Gastroesophageal sphincter (tissue), 4 donors: ENCODE results near the gene NAP1L1. TPM values are rescaled to one million over a fixed set of nuclear protein-coding genes. Genes with fewer than 3 reads are reported as not detected.

Experiments
- ATAC-seq: fragments of 150-250 bp; one replicate; pipeline ENCODE4 v1.9.1; 2016; ENCODE audit warnings: mild to moderate bottlenecking, moderate library complexity
- H3K27ac ChIP-seq, 4 donors: fragments of 200-600 bp; sonication (generic) in 3 of 4; 1 replicate in 3 of 4; 2 replicates in 1 of 4; pipeline ENCODE4 v1.5.1; 2016 to 2019
- H3K27me3 ChIP-seq: fragments of 200-600 bp; sonication (generic); one replicate; pipeline ENCODE4 v1.5.1; 2019
- H3K36me3 ChIP-seq, 2 donors: fragments of 200-600 bp; sonication (generic); one replicate each; pipeline ENCODE4 v1.5.1; 2019; ENCODE audit warnings: control low read depth in 1 of 2
- H3K4me1 ChIP-seq, 3 donors: fragments of 200-600 bp; sonication (generic); 1 replicate in 2 of 3; 2 replicates in 1 of 3; pipeline ENCODE4 v1.5.1; 2016 to 2019; ENCODE audit warnings: control low read depth in 2 of 3
- H3K4me3 ChIP-seq, 2 donors: fragments of 200-600 bp; sonication (generic); one replicate each; pipeline ENCODE4 v1.5.1; 2019; ENCODE audit warnings: mild to moderate bottlenecking in 1 of 2, moderate library complexity in 1 of 2
- H3K9me3 ChIP-seq, 3 donors: fragments of 200-600 bp; sonication (generic); one replicate each; pipeline ENCODE4 v1.5.1; 2017 to 2019; ENCODE audit warnings: control low read depth in 2 of 3
- EP300 ChIP-seq: sonication (generic); formaldehyde crosslinking; IDR thresholded peaks from one replicate; pipeline ENCODE4 v1.6.1; 2017; ENCODE audit warnings: antibody characterized with exemption, mild to moderate bottlenecking
- POLR2A ChIP-seq, 2 donors: fragments of 450-650 bp; IDR thresholded peaks; one replicate each; pipeline ENCODE4 v1.6.1; 2017; ENCODE audit warnings: antibody characterized with exemption in 2 of 2, mild to moderate bottlenecking in 2 of 2, moderate library complexity in 1 of 2
- POLR2AphosphoS5 ChIP-seq: sonication (generic); formaldehyde crosslinking; IDR thresholded peaks from one replicate; pipeline ENCODE4 v1.6.1; 2017; ENCODE audit warnings: antibody characterized with exemption
- WGBS, 2 donors: methylation state at CpG; one replicate each; pipeline ENCODE4 v1.1.5; 2018; ENCODE audit warnings: low coverage in 1 of 2; 5-methylcytosine and 5-hydroxymethylcytosine counted together
- total RNA-seq, 4 donors: library from RNA; depleted of rRNA; stranded (reverse); fragments of >200 nt; gene quantifications; one replicate each; pipeline ENCODE4 v1.1.0, GENCODE V29; 2016
- TF ChIP-seq, protein P1 (sequence below), 4 experiments: fragments of 200-600 bp in 2 of 4; fragments of 450-650 bp in 2 of 4; sonication (generic) in 1 of 4; IDR thresholded peaks; one replicate each; pipeline ENCODE4 v1.5.1; 2017 to 2019; ENCODE audit warnings: antibody characterized with exemption in 4 of 4, mild to moderate bottlenecking in 2 of 4, moderate library complexity in 2 of 4

The NAP1L1 gene
- total RNA-seq, 4 donors from 2014 or later = 329 to 486 (median 395) TPM

GRCh38 chr12:76119887-76120286 lies 35.4 kb upstream of the NAP1L1 start:
- H3K4me3 ChIP-seq = no peak overlapping the region
- no peaks in the 10 kb centered on the region for H3K4me1 ChIP-seq
- TF ChIP-seq, protein P1, sequence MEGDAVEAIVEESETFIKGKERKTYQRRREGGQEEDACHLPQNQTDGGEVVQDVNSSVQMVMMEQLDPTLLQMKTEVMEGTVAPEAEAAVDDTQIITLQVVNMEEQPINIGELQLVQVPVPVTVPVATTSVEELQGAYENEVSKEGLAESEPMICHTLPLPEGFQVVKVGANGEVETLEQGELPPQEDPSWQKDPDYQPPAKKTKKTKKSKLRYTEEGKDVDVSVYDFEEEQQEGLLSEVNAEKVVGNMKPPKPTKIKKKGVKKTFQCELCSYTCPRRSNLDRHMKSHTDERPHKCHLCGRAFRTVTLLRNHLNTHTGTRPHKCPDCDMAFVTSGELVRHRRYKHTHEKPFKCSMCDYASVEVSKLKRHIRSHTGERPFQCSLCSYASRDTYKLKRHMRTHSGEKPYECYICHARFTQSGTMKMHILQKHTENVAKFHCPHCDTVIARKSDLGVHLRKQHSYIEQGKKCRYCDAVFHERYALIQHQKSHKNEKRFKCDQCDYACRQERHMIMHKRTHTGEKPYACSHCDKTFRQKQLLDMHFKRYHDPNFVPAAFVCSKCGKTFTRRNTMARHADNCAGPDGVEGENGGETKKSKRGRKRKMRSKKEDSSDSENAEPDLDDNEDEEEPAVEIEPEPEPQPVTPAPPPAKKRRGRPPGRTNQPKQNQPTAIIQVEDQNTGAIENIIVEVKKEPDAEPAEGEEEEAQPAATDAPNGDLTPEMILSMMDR (IDR thresholded peaks at IDR 0.05) = no peak
- TF ChIP-seq EP300 = no peak
- TF ChIP-seq POLR2AphosphoS5 = no peak
- no peak for TF ChIP-seq POLR2A (IDR thresholded peaks at IDR 0.05)
- H3K27me3 ChIP-seq = no peaks in the 10 kb centered on the region
- H3K36me3 ChIP-seq = no peaks in the 10 kb centered on the region
- no peak for ATAC-seq
- H3K27ac ChIP-seq = no peak overlapping the region
- 88 to 90% methylated on average over 6 of the region's 6 CpGs for WGBS, 2 donors
- no peaks in the 10 kb centered on the region for H3K9me3 ChIP-seq

GRCh38 chr12:76117751-76118150 lies 33.3 kb upstream of the NAP1L1 start:
- ATAC-seq = no peak
- TF ChIP-seq POLR2A (IDR thresholded peaks at IDR 0.05) = no peak
- TF ChIP-seq, protein P1 (IDR thresholded peaks at IDR 0.05) = no peak
- TF ChIP-seq EP300 = no peak
- TF ChIP-seq POLR2AphosphoS5 = no peak
- H3K27me3 ChIP-seq = no peaks in the 10 kb centered on the region
- 57 to 100% methylated on average over 1 to 2 of the region's 2 CpGs for WGBS, 2 donors
- H3K9me3 ChIP-seq = no peaks in the 10 kb centered on the region
- H3K36me3 ChIP-seq = no peaks in the 10 kb centered on the region
- H3K4me1 ChIP-seq = no peaks in the 10 kb centered on the region
- H3K4me3 ChIP-seq = no peak overlapping the region
- no peak overlapping the region for H3K27ac ChIP-seq

DNA sequence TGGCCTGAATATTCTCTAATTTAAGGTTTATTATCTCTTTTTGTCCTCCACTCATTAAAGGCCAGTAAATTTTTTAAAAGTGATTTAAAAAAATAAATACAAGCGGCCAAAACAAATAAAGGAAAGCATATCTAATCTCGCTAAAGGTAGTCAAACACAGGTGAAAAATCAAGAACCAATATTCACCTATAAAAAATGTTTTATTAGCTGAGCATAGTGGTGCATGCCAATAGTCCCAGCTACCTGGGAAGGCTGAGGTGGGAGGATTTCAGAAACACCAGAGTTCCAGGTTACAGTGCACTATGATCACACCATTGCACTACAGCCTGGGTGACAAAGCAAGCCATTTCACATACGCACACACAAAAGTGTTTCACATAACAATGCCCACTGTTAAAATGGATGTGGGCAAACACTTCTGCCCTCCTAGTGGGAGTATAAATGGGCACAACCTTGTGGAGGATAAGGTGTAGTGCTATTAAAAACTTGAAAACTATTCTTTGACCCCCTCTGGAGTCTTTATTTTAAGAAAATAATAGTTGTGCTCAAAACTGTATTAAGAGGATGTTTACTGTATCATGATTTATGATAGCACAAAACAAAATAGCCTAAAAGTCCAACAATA lies 32.7 kb upstream of the NAP1L1 start:
- H3K27ac ChIP-seq = no peak overlapping the region
- whole genome bisulfite sequencing, 2 donors = 75 to 90% methylated on average over 1 to 3 of the region's 3 CpGs
- TF ChIP-seq POLR2AphosphoS5 (no peak), EP300 (no peak), POLR2A (IDR thresholded peaks at IDR 0.05) (no peak)
- TF ChIP-seq, protein P1 (IDR thresholded peaks at IDR 0.05) = no peak

DNA sequence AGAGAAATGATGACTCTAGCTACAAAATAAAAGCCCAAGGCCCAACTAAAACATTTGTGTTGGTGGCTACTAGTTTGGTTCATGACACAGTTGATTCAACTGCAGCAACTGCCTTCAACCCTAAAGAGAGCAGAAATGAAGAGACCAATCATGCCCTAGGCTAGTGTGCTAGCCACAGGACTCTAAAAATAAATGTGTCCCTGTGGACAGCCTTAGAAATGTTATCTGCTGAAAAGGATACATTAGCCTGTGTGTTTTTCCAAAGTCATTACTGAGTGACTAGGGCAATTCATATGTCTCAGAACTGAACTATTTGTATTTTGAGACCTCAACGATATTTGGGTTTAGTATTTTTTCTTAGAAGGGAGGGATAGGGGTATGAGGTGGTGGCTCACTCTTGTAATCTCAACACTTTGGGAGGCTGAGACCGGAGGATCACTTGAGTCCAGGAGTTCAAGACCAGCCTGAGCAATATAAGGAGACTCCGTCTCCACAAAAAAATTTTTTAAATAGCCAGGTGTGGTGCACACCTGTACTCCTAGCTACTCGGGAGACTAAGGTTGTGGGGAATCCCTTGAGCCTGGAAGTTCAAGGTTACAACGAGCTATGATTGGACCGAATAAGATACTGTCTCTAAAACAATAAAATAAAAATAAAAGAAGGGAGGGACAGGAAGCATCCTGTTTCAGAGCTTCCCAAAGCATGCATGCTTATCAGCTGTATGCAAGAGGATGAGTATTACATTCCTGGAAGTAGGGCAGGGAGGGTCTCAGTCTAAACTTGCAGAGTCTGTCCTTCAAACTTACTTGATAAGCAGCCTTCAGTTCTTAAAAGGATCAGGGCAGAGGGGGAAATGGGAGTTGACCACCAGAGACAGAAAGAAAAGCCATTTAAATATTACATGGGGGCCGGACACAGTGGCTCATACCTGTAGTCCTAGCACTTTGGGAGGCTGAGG lies 29.6 kb upstream of the NAP1L1 start:
- TF ChIP-seq EP300 (no peak), POLR2A (IDR thresholded peaks at IDR 0.05) (no peak), POLR2AphosphoS5 (no peak)
- TF ChIP-seq, protein P1 (IDR thresholded peaks at IDR 0.05) = no peak
- H3K27ac ChIP-seq = no peak overlapping the region
- no peaks in the 10 kb centered on the region for H3K27me3 ChIP-seq
- no peak for ATAC-seq
- no peaks in the 10 kb centered on the region for H3K4me1 ChIP-seq
- H3K36me3 ChIP-seq = no peaks in the 10 kb centered on the region
- 75 to 82% methylated on average over 6 to 7 of the region's 7 CpGs for WGBS, 2 donors
- no peak overlapping the region for H3K4me3 ChIP-seq
- no peaks in the 10 kb centered on the region for H3K9me3 ChIP-seq

More for the DNA sequence above, 32.7 kb upstream of the NAP1L1 start:
- Histone ChIP-seq H3K27me3 (no peaks in the 10 kb centered on the region), H3K36me3 (no peaks in the 10 kb centered on the region), H3K4me3 (no peak overlapping the region), H3K4me1 (no peaks in the 10 kb centered on the region), H3K9me3 (no peaks in the 10 kb centered on the region)
- ATAC-seq = no peak
